Measurements from ENCODE around the gene MUSK.
"Not testable (repeated sequence)": the region's sequence is repeated elsewhere in the genome, so short reads cannot be mapped to it uniquely, and the experiment has no call there.

The MUSK gene

GRCh38 chr9:110762783-110763182, 94.2 kb downstream of the MUSK start:
- DNase-seq (ENCODE audit: low read depth), result peak; percentile 13

GRCh38 chr9:110763568-110763967, 95.0 kb downstream of the MUSK start:
- DNase-seq (ENCODE audit: low read depth), result no peak

GRCh38 chr9:110764006-110764405, 95.4 kb downstream of the MUSK start:
- no peak for DNase-seq (ENCODE audit: low read depth)

GRCh38 chr9:110765926-110766325, 97.3 kb downstream of the MUSK start:
- no peak for DNase-seq (ENCODE audit: low read depth)

- DNase-seq (ENCODE audit: low read depth), result peak; percentile 22
Observed at GRCh38 chr9:110767559-110768063, 99.0 kb downstream of the MUSK start.

- DNase-seq (ENCODE audit: low read depth), result no peak
Observed at GRCh38 chr9:110768886-110769285, 100.3 kb downstream of the MUSK start.

GRCh38 chr9:110769667-110770066, 101.1 kb downstream of the MUSK start:
- DNase-seq (ENCODE audit: low read depth), result peak; percentile 43

GRCh38 chr9:110775724-110776123, 107.1 kb downstream of the MUSK start:
- DNase-seq (ENCODE audit: low read depth), result no peak

- no peak for DNase-seq (ENCODE audit: low read depth)
Observed at GRCh38 chr9:110776221-110776620, 107.6 kb downstream of the MUSK start.

GRCh38 chr9:110777196-110777875, 108.7 kb downstream of the MUSK start:
- peak; percentile 44 for DNase-seq (ENCODE audit: low read depth)

- no peak for DNase-seq (ENCODE audit: low read depth)
Observed at GRCh38 chr9:110777876-110778215, 109.3 kb downstream of the MUSK start.

- peak; percentile 26 for DNase-seq (ENCODE audit: low read depth)
Observed at GRCh38 chr9:110782701-110783100, 114.1 kb downstream of the MUSK start.

- DNase-seq (ENCODE audit: low read depth), result no peak
Observed at GRCh38 chr9:110784309-110784708, 115.7 kb downstream of the MUSK start.

GRCh38 chr9:110785166-110785565, 116.6 kb downstream of the MUSK start:
- no peak for DNase-seq (ENCODE audit: low read depth)

GRCh38 chr9:110788396-110788795, 119.8 kb downstream of the MUSK start:
- not testable (repeated sequence) for DNase-seq (ENCODE audit: low read depth)

- no peak for DNase-seq (ENCODE audit: low read depth)
Observed at GRCh38 chr9:110788871-110789270, 120.3 kb downstream of the MUSK start.

GRCh38 chr9:110797611-110798010, 129.0 kb downstream of the MUSK start:
- peak; percentile 95 for DNase-seq (ENCODE audit: low read depth)

- peak; percentile 10 for DNase-seq (ENCODE audit: low read depth)
Observed at GRCh38 chr9:110799396-110799795, 130.8 kb downstream of the MUSK start.

GRCh38 chr9:110801426-110801825, 132.8 kb downstream of the MUSK start:
- DNase-seq (ENCODE audit: low read depth), result no peak

- DNase-seq (ENCODE audit: low read depth), result peak; percentile 48
Observed at GRCh38 chr9:110802416-110803035, 133.9 kb downstream of the MUSK start.

- peak; percentile 62 for DNase-seq (ENCODE audit: low read depth)
Observed at GRCh38 chr9:110807956-110808598, 139.5 kb downstream of the MUSK start.

- no peak for DNase-seq (ENCODE audit: low read depth)
Observed at GRCh38 chr9:110808599-110808980, 140.0 kb downstream of the MUSK start.

- peak; percentile 33 for DNase-seq (ENCODE audit: low read depth)
Observed at GRCh38 chr9:110809038-110809595, 140.5 kb downstream of the MUSK start.

Data from ELR (cell line).